Measurements from ENCODE around the gene CCDC181. TPM values are rescaled to one million over a fixed set of nuclear protein-coding genes. Genes with fewer than 3 reads are reported as not detected.

CCDC181 gene
- 0.18 and 0.78 TPM in 2 replicates for total RNA-seq
- polyA plus RNA-seq: 0.11 and 0.22 TPM in 2 replicates
- 0.34 and 0.48 TPM in 2 replicates for polyA plus RNA-seq (2011; cell fraction: cytosol; rRNA removed)
- polyA plus RNA-seq (2011; cell fraction: nucleus; rRNA removed): not detected in 2 replicates
- 0.46 TPM in 1 of 2 replicates, not detected in the other for polyA plus RNA-seq (2012)
- polyA minus RNA-seq: not detected in 2 replicates
- polyA minus RNA-seq (2011; cell fraction: cytosol; rRNA and poly(A)+ RNA removed): not detected
- 0.29 TPM in 1 of 2 replicates, not detected in the other for polyA minus RNA-seq (2011; cell fraction: nucleus; rRNA and poly(A)+ RNA removed)
- Bru-seq, nascent RNA: percentile 18 among the genes with signal in this experiment
- BruChase-seq, experiment 1, labeled RNA remaining after a 6-hour chase: percentile 15 among the genes with signal in this experiment
- BruChase-seq, experiment 2, labeled RNA remaining after a 2-hour chase: percentile 21 among the genes with signal in this experiment
- long read RNA-seq, partial matches to known transcripts: 0 of 2 reads
- long read RNA-seq, other reads (novel, unspliced or antisense): 1 of 2 reads

DNA sequence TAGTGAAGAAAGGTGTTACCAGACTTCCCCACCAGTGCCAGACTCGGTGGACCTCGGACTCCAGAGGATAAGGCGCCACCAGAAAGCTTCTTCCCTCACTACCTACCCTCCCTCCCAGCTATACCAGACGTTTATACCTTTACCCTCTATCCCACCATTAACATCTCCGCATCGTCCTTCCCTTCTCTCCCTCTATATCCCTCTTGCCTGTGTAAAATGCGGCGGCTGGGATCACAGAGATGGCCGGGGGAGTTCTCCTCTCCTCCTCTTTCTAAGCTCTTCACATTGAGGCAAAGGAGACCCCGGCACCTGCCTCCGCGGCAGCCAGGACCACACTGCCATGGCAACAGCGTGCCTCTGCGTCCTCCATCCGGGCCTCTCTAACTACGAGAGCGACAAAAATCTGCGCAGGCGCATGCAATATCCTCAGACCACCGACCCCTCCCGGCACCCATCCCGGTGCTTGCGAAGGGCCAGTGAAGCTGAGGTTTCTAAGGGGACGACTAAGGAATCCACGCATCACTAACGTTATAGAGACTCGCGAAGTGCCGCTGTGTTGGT, at the start of gene CCDC181:
CCDC181 (minus strand) TSS at position 394 of the 561 bp plus-strand sequence. CDS start 2,547 bp downstream, outside the sequence.
- Histone ChIP-seq H4K20me1 (replicated peaks; ENCODE audit: control insufficient read depth, extremely low read depth, insufficient read depth, low read length) (no peaks in the 10 kb centered on the region), H2AFZ (ENCODE audit: low read depth, low read length) (peak within 1 kb of the TSS; percentile 99), H3K27me3 (ENCODE audit: control insufficient read depth in 2 of 2, insufficient read depth in 2 of 2, low read length in 2 of 2) (peaks cover 0 to 10% of the 10 kb centered on the region in 2 experiments), H3K79me2 (ENCODE audit: control insufficient read depth, insufficient read depth, low read length) (no peaks in the 10 kb centered on the region), H3K9me3 (replicated peaks; ENCODE audit: control insufficient read depth, insufficient read depth, low read length) (no peaks in the 10 kb centered on the region), H3K9ac (replicated peaks; ENCODE audit: extremely low read depth, insufficient read depth, low read length) (peak within 1 kb of the TSS; percentile 44), H3K27ac (ENCODE audit: insufficient read depth, low read depth, low read length) (no peak within 1 kb of the TSS), H3K4me2 (ENCODE audit: insufficient read depth, low read length) (peak within 1 kb of the TSS; percentile 95), H3K36me3 (ENCODE audit: control insufficient read depth in 2 of 2, extremely low read depth in 1 of 2, insufficient read depth in 2 of 2, low read length in 2 of 2) (no peaks in the 10 kb centered on the region), H3K9me1 (replicated peaks; ENCODE audit: control insufficient read depth, extremely low read depth, insufficient read depth, low read length) (no peaks in the 10 kb centered on the region), H3K4me1 (ENCODE audit: control insufficient read depth, extremely low read depth, insufficient read depth, low read length) (peaks cover 5% of the 10 kb centered on the region), H3K4me3 (replicated peaks in 1 of 3; ENCODE audit: insufficient read depth in 1 of 3, low read depth in 1 of 3, low read length in 3 of 3) (peak within 1 kb of the TSS; percentile 42 to 72 (median 72))
- POLR2A ChIA-PET: interaction anchor here (0.7 to 1.1 kb wide), 2 partner anchors 59 to 570 kb away, joined by 4 read pairs; partner anchors contain the start of gene SLC19A2
- no TSS peak for BruUV-seq (replicated peaks)
- TF ChIP-seq JUN (IDR thresholded peaks at IDR 0.05; ENCODE audit: borderline replicate concordance, insufficient read depth, insufficient read length, low read depth) (no peak), MAX (IDR thresholded peaks at IDR 0.05; ENCODE audit: insufficient read depth, insufficient read length) (no peak), EZH2 (IDR thresholded peaks at IDR 0.05; ENCODE audit: borderline replicate concordance, low read depth, low read length, severe bottlenecking) (peak; percentile 19)
- dilution Hi-C loops (cut with MboI; ENCODE audit: extremely low pct_ligation_motif_present, low sequenced_read_pairs): no loop called here
- peak; percentile 73 for DNase-seq (ENCODE audit: low read depth, low spot score)
- CTCF ChIA-PET: interaction anchor here (0.9 to 1.8 kb wide), 4 partner anchors 15 to 119 kb away, joined by 3 to 8 read pairs (median 4); no protein-coding TSS in a partner anchor
- peak; percentile 44 for FAIRE-seq
- intact Hi-C loops (cut with micrococcal nuclease): no loop called here

DNA sequence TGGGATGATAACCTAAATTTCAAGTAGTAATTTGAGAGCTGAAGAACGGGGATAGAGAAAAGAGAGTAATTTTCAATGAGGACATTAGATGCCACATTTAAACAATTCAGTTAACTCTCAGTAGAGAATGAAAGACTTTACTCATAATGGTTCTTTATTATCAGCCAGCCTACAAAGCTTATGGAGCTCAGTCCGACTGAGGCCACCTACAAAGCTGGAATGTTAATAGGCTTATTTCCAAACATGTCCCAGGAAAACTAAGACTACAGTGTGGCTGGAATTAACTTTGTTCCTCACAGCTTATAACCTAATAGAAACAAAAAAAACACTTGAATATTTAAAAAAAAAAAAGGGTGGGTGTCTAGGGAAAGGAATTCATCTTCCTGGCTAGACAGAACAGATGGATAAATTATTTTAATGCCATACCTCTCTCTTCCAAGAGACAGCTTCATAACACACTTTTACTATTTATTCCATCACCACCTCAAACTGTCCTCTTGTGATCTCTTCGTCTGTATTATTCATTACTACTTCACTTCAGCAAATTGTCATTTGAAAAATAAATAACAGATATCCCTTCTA, 48.6 kb upstream of the CCDC181 start:
- no peak overlapping the region for H3K4me2 ChIP-seq (ENCODE audit: insufficient read depth, low read length)
- TF ChIP-seq POLR2AphosphoS5 (IDR thresholded peaks at IDR 0.05; ENCODE audit: insufficient read depth, low read depth, low read length) (no peak), EZH2 (IDR thresholded peaks at IDR 0.05; ENCODE audit: borderline replicate concordance, low read depth, low read length, severe bottlenecking) (no peak), GATA2 (IDR thresholded peaks at IDR 0.05; ENCODE audit: insufficient read depth, insufficient read length, low read depth, low read length) (no peak), JUN (IDR thresholded peaks at IDR 0.05; ENCODE audit: borderline replicate concordance, insufficient read depth, insufficient read length, low read depth) (no peak), POLR2A (IDR thresholded peaks at IDR 0.05; ENCODE audit: low read depth, low read length) (no peak), FOS (IDR thresholded peaks at IDR 0.05; ENCODE audit: borderline replicate concordance, insufficient read depth, low read length) (no peak), MYC (IDR thresholded peaks at IDR 0.05; ENCODE audit: low read depth, low read length) (no peak), CTCF (IDR thresholded peaks at IDR 0.05; ENCODE audit: extremely low read depth in 1 of 2, insufficient read depth in 1 of 2, low read depth in 1 of 2, low read length in 2 of 2) (no peak), MAX (IDR thresholded peaks at IDR 0.05; ENCODE audit: insufficient read depth, insufficient read length) (no peak)
- no peaks in the 10 kb centered on the region for H4K20me1 ChIP-seq (replicated peaks; ENCODE audit: control insufficient read depth, extremely low read depth, insufficient read depth, low read length)
- no peaks in the 10 kb centered on the region for H3K27me3 ChIP-seq (ENCODE audit: control insufficient read depth in 2 of 2, insufficient read depth in 2 of 2, low read length in 2 of 2)
- no peak overlapping the region for H3K9ac ChIP-seq (replicated peaks; ENCODE audit: extremely low read depth, insufficient read depth, low read length)
- dilution Hi-C loops (cut with MboI; ENCODE audit: extremely low pct_ligation_motif_present, low sequenced_read_pairs) (no loop called here), intact Hi-C loops (cut with micrococcal nuclease) (no loop called here)
- FAIRE-seq (no peak), DNase-seq (ENCODE audit: low read depth, low spot score) (no peak)
- no peak overlapping the region for H2AFZ ChIP-seq (ENCODE audit: low read depth, low read length)
- H3K9me3 ChIP-seq (replicated peaks; ENCODE audit: control insufficient read depth, insufficient read depth, low read length): no peaks in the 10 kb centered on the region
- peaks cover 15% of the 10 kb centered on the region for H3K79me2 ChIP-seq (ENCODE audit: control insufficient read depth, insufficient read depth, low read length)
- ChIA-PET CTCF (interaction anchor here (1.3 kb wide), 1 partner anchor 70 kb away, joined by 3 read pairs; no protein-coding TSS in a partner anchor), POLR2A (no interaction called here)
- no peak overlapping the region for H3K4me3 ChIP-seq (replicated peaks in 1 of 3; ENCODE audit: insufficient read depth in 1 of 3, low read depth in 1 of 3, low read length in 3 of 3)
- no TSS peak for BruUV-seq (replicated peaks)
- no peaks in the 10 kb centered on the region for H3K9me1 ChIP-seq (replicated peaks; ENCODE audit: control insufficient read depth, extremely low read depth, insufficient read depth, low read length)
- no peaks in the 10 kb centered on the region for H3K4me1 ChIP-seq (ENCODE audit: control insufficient read depth, extremely low read depth, insufficient read depth, low read length)
- H3K27ac ChIP-seq (ENCODE audit: insufficient read depth, low read depth, low read length): no peak overlapping the region
- H3K36me3 ChIP-seq (ENCODE audit: control insufficient read depth in 2 of 2, extremely low read depth in 1 of 2, insufficient read depth in 2 of 2, low read length in 2 of 2): no peaks in the 10 kb centered on the region

Data from endothelial cell of umbilical vein (primary cell).